Measurements from ENCODE around the gene OSGEP. TPM values are rescaled to one million over a fixed set of nuclear protein-coding genes. Genes with fewer than 3 reads are reported as not detected.

OSGEP gene
- total RNA-seq, 1 donor from 2014 or later: 77.4 TPM

Other genes starting within 250 kb of the OSGEP start
- gene OR11H6, start 231.1 kb downstream of the OSGEP start, total RNA-seq: not detected in 2 replicates
- gene OR11H7, start 225.8 kb downstream of the OSGEP start, total RNA-seq: not detected in 2 replicates
- not detected in 2 replicates for gene OR11H4, start 215.5 kb downstream of the OSGEP start, total RNA-seq
- 33.0 and 33.7 TPM in 2 replicates for gene TTC5, start 148.9 kb downstream of the OSGEP start, total RNA-seq
- 61.2 and 72.5 TPM in 2 replicates for gene CCNB1IP1, start 121.5 kb downstream of the OSGEP start, total RNA-seq
- gene PARP2, start 111.2 kb downstream of the OSGEP start, total RNA-seq: 32.5 and 36.6 TPM in 2 replicates
- 39.3 and 41.9 TPM in 2 replicates for gene TEP1, start 41.3 kb downstream of the OSGEP start, total RNA-seq
- gene KLHL33, start 18.6 kb downstream of the OSGEP start, total RNA-seq: 0.05 TPM in 2 replicates
- gene APEX1, start 414 bp upstream of the OSGEP start, total RNA-seq: 236 and 242 TPM in 2 replicates
- gene PIP4P1, start 6.6 kb upstream of the OSGEP start, total RNA-seq: 36.6 and 37.0 TPM in 2 replicates
- gene PNP, start 14.6 kb upstream of the OSGEP start, total RNA-seq: 149 TPM in 2 replicates
- gene RNASE10, start 50.7 kb upstream of the OSGEP start, total RNA-seq: 0.26 and 0.29 TPM in 2 replicates
- not detected in 2 replicates for gene RNASE9, start 106.2 kb upstream of the OSGEP start, total RNA-seq
- not detected in 2 replicates for gene RNASE11, start 133.2 kb upstream of the OSGEP start, total RNA-seq
- not detected in 2 replicates for gene RNASE12, start 136.6 kb upstream of the OSGEP start, total RNA-seq
- not detected in 2 replicates for gene OR6S1, start 186.9 kb upstream of the OSGEP start, total RNA-seq
- gene RNASE4, start 229.7 kb upstream of the OSGEP start, total RNA-seq: 0.34 and 0.39 TPM in 2 replicates
- gene ANG, start 234.0 kb upstream of the OSGEP start, total RNA-seq: 0.57 and 0.59 TPM in 2 replicates

Measured in activated T-helper 1 cell treated with anti-CD3 and anti-CD28 coated beads, Interleukin-12 subunit alpha, Interleukin-12 subunit beta, Interleukin-2, Interleukin-4 antibody, amounts not matched to agents 30 ng/mL and 10 ng/mL and 1 ng/mL, durations not matched to agents 14 hours and 24 hours and 36 hours (primary cell).